ENCODE measurements around the gene EFNB1.
"Not testable (repeated sequence)": the region's sequence is repeated elsewhere in the genome, so short reads cannot be mapped to it uniquely, and the experiment has no call there.

The EFNB1 gene

DNA sequence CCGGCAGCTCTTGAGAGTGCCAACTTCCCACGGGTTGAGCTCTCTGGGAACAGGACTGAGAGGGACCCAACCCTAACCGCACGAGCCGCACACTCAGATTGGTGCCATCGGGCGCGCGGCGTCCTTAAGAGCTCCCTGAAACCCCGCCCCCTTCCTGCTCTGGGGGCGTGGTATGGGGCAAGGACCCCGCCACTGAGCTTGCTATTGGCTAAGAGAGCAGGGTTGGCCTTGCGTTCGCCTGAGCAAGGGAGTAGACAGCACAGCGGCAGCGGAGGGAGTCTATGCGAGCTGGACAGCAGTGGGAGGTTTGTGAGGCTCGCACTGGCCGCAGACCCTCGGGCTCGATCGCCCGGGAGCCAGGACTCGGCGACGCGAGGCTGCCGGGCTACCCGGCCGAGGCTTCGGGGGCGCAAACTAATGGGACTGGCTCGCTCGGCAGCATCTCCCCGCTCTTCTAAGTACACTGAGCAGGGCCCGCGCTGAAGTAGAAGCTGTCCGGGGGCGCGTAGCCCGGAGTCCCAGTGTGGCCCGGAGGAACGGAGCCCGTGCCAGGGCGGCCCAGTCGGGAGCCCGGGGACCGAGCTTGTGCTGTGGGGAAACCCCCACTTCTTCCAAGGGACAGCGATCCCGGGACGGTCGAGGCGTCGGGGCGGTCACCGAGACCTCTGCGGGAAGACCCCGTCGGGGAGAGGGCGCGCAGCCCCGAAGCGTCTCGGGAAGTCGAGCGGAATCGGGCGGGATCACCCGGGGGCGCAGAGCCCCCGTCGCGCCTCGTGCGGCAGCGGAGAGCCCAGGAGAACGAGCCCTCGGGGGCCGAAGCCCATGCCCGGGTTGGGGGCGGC is at the start of gene EFNB1:
Gene EFNB1, plus strand, starts transcription at position 282 of the 842 bp plus-strand sequence. CDS start 756 bp downstream, outside the sequence.
- DNase-seq (peak; percentile 82), ATAC-seq (peak; percentile 91)

DNA sequence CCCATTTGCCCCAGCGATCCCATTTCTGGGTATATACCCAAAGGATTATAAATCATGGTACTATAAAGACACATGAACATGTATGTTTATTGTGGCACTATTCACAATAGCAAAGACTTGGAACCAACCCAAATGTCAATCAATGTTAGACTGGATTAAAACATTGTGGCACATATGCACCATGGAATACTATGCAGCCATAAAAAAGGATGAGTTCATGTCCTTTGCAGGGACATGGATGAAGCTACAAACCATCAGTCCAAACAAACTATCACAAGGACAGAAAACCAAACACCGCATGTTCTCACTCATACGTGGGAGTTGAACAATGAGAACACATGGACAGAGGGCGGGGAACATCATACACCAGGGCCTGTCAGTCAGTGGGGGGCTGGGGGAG is 47.5 kb upstream of the EFNB1 start:
- not testable (repeated sequence) for DNase-seq, ATAC-seq

DNA sequence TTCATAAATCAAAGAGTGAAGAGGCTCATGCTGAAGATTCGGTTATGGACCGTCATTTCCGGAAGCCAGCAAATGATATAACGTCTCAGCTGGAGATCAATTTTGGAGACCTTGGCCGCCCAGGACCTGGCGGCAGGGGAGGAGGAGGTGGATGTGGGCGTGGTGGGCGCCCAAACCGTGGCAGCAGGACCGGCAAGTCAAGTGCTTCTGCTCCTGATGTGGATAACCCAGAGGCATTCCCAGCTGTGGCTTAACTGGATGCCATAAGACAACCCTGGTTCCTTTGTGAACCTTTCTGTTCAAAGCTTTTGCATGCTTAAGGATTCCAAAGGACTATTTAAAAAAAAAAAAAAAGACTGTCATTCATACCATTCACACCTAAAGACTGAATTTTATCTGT is 44.0 kb upstream of the EFNB1 start:
- DNase-seq (no peak), ATAC-seq (no peak)

DNA sequence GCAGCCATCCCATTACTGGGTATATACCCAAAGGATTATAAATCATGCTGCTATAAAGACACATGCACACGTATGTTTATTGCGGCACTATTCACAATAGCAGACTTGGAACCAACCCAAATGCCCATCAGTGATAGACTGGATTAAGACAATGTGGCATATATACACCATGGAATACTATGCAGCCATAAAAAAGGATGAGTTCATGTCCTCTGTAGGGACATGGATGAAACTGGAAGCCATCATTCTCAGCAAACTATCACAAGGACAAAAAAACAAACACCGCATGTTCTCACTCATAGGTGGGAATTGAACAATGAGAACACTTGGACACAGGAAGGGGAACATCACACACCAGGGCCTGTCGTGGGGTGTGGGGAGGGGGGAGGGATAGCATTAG is 42.2 kb upstream of the EFNB1 start:
- DNase-seq, ATAC-seq: not testable (repeated sequence)

DNA sequence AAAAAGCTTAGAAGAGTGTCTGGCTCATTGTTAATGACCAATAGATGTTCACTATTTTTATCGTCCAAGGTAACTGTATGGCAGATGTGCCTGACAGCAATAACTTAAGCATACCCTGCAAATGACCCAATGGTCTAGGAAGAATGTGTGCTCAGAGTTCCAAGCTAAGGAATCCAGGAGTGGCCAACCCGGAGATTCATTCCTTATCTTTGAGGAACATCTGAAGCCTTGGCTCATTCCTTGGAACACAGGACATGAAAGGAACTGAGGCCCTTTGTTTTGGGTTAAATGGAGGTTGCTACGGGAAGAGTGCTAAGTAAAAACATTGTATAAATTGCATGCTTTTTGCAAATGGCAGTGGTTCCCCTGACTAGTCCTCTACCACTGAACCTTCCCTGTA is 38.9 kb upstream of the EFNB1 start:
- no peak for ATAC-seq
- no peak for DNase-seq

DNA sequence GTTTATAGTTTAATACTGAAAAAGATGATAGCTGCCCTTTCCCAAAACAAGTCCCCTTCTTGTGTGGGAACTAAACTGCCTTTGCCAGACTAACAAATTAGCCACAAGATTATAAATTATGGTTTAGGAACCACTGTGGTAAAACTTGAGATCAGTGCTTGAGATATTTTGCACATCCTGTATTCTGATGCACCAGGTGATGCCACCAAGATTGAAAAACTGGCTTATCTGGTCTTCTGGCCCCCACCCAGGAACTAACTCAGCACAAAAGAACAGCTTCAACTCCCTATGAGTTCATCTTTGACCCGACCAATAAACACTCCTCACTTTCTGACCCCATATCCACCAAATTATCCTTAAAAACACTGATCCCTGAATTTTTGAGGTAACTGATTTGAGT is 36.7 kb upstream of the EFNB1 start:
- ATAC-seq (no peak), DNase-seq (no peak)

DNA sequence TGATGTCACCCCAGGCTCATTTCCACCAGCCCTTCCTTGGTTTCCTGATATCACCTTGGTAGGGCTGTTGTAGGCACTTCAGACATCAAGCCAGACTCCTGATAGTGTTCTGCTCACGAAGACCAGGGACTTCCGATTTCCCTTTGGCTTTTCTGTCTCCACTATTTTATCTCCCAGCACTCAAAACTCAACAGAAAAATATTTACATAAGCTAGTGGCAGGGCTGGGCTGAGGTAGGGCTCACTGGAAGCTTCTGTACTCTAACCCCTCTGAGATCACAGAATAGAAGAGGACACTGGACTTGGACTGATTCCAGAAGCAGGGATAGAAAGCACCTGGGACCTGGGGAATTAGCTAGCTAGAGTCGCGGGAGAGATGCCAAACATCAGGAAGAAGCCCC is 34.4 kb upstream of the EFNB1 start:
- ATAC-seq: no peak
- DNase-seq: no peak

DNA sequence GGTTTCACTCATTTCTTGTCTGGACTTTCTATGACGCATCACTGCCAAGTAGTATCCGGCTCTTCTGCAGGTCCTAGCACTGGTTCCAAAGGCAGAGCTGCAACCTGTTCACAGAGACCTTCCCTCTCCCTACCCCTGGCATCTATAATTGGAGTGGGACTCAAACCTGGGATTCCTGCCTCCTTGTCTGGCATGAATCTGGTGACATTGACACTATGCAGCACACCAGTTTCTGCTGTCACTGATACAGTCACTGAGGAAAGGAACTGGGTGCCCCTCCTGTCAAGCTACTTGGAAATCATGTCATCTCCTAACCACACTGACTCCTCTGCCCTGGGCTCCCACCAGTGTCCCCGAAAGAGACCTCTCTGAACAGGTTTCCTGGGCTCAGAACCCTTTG is 33.1 kb upstream of the EFNB1 start:
- no peak for DNase-seq
- ATAC-seq: no peak

DNA sequence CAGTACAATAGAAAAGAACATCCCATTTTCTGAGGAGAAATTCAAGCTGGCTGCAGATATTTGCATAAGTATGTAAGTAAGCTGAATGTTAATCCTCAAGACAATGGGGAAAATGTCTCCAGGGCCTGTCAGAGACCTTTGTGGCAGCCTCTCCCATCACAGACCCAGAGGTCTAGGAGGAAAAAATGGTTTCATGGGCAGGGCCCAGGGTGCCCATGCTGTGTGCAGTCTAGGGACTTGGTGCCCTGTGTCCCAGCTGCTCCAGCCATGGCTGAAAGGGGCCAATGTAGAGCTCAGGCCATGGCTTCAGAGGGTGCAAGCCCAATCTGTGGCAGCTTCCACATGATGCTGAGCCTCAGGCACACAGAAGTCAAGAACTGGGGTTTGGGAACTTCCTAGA is 30.4 kb upstream of the EFNB1 start:
- not testable (repeated sequence) for ATAC-seq, DNase-seq

DNA sequence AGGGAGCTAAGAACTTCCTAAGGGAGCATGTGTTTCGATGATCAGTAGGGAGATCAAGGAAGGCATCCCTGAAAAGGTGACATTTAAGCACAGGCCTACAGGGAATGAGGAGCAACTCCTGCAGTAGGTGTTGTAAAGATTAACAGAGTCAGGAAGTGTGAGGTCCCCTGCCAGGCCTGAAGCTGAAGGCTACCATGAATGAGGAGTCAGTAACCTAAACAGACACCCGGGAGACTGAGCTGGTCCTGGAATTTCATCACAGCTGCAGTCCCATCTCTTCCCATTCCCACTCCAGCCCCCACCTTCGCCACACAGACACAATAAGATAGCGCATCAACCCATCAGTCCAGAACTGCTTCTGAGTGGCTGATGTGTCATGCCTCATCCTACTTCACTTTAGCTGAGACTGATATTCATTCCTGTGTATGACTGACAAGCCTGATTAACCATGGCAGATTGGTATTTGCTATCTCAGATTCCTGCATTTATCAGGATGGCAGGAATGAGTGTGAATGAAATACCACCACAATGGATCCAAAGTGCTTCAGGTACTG is 27.0 kb upstream of the EFNB1 start:
- no peak for DNase-seq
- no peak for ATAC-seq

DNA sequence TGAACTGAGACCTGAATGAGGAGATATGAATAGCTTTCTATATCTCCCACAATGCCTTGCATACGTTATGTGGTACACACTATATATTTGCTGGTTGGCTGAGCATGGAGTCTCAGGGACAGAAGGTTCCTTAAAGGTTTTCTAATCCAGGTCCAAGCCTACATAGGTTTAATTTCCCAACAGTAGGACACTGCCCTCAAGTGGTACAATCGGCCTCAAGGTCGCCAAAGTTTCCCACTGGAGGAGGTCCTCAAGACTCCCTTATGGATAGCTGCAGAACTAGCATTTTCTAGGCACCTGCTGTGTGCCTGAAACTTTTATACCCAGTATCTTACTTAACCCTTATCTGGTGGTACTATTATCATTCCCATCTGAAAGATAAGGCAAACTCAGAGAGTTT is 21.0 kb upstream of the EFNB1 start:
- ATAC-seq: no peak
- no peak for DNase-seq

DNA sequence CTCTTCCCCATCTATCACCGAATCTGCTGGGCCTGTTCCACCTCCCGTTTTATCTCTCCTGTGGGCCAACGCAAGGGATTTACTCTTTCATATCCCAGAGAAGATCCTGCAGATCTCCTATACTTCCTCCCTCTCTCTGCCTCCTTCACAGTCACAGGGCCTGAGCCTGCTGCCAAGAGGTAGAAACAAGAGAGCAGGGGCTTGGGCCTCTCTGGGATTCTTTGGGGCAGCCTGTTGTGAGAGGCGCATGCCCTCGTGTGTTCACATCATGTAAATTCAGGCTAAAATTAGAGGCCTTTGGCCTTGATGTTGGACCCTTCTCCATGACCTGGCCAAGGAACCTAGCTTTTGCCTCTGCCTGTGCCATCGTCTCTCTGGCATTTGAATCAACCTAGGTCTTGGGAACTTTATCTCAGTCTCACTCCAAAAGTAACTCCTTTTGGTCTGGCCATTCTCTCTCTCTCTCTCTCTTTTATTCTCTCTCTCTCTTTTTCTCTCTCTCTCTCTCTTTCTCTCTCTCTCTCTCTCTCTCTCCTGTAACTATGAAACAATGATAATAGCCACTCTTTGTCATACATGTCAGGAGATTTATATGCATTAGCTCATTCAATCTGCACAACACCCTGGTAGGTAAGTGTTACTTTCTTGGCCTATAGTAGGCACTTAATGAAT is 20.0 kb upstream of the EFNB1 start:
- ATAC-seq: no peak

DNA sequence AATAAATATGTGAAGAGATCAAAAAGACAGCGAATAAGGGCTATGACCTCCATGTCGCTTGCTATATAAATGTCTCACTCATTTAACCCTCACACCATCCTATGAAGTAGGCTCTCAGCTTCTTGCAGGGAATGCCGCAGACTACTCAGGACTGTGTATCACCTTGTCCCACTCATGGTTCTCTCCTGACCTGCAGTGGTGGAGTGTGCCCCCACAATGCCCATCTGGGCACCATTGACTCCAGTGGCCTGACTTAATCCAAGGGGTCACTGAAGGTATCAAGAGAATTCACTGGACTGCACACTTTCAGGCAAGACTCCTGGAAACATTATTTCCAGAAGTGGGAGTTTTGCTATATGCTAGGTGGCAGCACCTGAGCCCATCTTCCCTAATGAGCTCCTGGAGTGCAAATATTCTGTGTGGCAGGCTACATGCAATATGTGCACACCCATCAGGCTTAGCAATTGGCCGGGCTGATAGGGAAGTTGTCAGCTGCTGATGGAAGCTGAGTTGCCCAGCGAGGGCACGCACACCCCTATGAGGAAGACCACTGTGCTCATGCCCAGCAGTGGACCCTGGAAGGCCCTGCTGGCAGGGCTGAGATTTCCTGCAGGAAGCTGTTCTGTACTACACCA is 8.2 kb upstream of the EFNB1 start:
- DNase-seq: no peak
- no peak for ATAC-seq

More for the DNA sequence above, 20.0 kb upstream of the EFNB1 start:
- DNase-seq: no peak

DNA sequence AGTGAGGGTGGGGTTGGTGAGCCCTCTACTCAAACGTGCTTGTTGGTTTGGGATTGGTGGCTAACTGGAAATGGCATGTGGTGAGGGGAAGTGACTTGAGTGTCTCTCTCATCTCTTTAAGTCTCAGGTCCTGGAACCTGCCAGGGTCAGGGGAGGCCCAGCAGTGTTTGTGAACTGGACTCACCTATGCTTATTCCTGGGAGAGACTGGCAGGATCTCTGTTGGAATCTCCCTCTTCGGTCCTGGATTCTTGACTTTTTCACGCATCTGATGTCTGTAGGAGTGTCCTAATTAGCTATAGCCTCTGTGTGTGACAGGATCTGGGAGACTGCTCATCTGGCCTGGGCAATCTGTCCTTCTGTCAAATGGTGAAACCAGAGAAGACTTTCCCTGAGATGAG is 7.2 kb upstream of the EFNB1 start:
- ATAC-seq (no peak), DNase-seq (no peak)

DNA sequence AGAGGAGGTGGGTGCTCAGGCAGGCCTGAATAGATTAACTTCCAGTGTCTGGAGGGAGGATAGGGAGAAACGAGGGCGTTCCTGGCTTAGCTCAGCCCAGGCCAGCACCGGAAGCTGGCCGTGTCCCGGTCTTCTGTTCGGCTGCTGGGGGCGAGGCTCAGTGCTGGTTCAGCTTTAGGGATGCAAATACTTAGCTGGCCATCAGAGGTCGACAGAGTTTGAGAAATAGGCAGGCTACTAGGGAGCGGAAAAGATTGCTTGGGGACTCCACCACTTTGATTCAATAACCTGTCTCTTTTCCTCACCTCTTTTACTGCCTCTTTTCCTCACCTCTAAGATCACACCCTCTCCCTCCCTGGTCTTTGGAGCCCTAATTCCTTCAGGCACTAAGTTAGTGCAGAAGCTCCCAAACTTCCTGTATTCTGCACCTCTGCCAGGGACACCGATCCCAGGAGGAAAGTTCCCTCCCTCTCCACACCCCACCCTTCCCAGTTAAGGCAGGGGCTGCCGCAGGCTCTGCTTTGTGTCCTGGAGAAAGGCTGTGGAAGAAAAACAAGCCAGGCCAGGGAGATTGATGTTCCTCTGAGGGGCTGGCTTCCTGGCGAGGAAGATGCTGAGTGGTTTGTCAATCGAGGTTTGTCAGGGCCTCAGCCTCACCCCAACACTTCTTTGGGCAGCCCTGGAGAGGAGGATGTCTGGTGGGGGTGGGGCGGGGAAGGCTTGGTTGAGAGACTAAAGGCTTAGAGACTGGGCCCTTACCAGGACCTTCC is 6.0 kb upstream of the EFNB1 start:
- ATAC-seq (peak; percentile 35), DNase-seq (peak; percentile 10)

DNA sequence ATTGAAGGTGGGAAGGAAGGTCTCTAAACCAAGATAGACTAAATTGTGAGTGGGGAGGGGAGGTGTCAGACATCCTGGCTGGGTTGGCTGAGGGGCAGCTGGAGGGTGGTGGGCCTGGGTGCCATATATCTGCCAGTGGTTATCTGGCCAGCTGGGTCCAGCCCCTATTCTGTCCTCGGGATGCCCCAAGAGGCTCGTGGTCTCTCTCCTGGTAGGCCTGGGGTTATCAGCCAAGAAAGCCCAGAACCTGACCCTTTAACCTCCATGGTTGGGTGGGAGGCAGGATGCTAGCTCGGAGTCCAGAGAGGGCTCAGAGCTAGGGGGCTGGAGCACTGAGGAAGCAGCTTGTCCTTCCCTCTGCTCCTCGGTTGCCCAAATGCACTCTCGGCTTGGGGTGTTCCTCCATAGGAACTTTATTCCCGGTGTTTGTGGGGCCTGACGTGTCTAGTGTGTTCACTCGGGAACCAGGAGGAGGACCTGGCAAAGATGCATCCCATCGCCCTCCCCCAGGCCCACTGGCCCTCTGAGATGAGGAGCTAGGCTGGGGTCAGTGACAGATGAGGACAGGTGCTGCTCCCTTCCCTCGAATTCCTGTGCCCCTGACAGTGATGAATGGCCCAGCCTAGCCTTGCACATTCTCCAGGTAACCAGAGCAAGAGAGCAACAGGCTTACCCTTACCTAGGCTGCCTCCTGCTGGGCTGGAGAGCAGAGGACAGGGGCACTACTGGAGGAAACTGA is 5.2 kb upstream of the EFNB1 start:
- no peak for DNase-seq
- ATAC-seq: no peak

DNA sequence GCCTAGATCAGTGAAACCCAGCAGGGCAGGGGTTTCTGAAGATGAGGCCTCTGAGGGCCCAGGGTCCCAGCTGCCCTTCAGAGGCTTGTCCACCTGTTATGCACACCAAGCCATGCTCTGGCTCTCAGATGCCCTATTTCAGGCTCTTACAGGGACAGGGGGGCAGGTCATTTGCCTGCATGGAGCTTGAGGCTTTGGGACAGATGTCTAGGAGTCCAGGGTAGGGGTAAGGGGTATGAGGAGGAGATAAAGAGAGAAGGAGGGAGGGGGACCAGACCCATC is 4.7 kb upstream of the EFNB1 start:
- no peak for ATAC-seq
- no peak for DNase-seq

DNA sequence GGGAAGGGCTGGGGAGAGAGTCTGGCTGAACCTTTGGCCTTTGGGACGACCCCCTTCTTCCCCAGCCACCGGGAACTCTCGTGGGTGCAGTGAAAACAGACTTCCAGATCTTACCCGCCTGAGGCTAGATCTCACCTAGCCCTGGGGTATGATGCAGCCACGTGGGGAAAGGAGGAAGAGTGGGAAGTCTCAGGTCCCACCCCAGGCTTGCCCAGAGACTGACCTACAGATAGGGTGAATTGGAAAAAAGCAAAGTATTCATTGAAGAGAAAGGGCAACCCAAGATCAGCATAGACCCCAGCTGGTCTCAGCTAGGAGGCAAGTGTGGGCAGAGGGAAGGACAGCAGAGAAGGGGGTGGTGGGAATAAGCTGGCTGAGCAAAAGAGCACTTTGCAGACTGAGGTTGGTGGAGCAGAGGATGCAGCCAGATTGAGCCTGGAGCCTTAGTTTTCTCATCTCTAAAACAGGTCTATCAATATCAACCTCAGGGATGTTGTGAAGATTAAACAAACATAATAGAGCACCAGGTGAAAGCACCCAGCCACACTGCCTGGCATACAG is 4.2 kb upstream of the EFNB1 start:
- ATAC-seq (no peak), DNase-seq (no peak)

DNA sequence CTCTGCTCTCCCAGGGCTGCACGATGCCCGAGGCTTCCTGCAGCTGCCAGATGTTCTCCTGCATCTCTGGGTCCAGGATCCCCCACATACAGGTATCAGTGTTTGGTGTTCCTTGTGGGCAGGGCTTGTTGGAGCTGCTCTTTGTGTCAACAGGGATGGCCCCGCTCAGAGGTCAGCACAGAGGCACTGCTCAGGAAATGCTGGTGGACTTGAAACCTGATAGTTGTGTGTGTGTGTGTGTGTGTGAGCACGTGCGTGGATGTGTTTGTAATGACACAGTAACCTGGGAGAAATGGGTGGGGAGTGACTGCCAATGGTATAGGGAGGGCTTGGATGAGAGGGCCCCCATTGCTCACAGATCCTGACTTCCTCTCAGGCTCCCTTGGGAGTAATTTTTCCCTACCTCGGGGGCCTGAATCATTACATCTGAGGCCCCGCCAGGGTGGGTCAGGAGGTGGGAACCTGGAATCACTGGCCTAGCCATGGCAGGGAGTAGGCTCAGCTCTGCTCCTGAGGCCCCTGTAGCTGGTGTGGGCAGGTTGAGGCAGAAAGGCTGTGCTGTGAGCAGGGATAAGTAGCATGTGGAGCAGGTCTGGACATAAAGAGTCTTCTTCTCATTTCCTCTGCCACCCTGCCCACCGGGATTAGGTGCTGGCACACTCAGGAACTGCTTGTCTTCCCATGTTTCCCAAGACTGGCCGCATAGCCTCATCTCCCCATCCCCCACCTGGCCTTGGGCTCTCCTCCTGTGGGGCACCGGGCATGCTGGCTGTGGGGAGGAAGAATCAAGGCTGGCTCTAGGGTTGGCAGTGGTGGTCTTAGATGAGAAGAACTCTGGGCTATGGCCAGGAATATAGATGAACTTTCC is 2.5 kb upstream of the EFNB1 start:
- DNase-seq (no peak), ATAC-seq (no peak)

DNA sequence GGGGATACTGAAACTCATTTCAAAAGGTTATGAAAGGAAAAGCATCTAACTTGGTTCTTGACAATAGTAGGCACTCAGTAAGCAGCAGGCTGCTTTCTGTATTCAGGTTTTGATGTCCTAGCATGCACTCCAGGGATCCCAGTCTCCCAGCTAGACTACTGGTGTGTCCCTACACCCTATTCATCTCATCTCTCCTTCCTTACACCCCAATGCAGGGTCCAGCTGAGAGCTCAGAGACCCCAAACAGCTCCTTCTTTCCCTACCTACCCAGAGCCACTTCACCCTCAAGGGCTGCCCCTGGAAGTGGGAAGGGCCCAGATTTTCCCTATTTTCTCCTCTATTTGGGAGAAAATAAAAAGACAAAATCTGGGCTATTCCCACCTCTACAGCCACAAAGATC is 1.6 kb upstream of the EFNB1 start:
- DNase-seq (no peak), ATAC-seq (no peak)

All from stimulated activated naive CD8-positive, alpha-beta T cell treated with anti-CD3 and anti-CD28 coated beads, Interleukin-15, Interleukin-2, amounts not matched to agents 100 U/mL and 50 U/mL, for 24 hours (primary cell).